CD4-positive, alpha-beta T cell (primary cell): ENCODE measurements around the gene BTBD16. TPM values are rescaled to one million over a fixed set of nuclear protein-coding genes. Genes with fewer than 3 reads are reported as not detected.

Experiments used
- ATAC-seq: fragments of 200-7000 bp; cut with Tn5 transposase; one replicate; pipeline ENCODE4 v1.10.0; 2022; ENCODE audit warnings: mild to moderate bottlenecking; ENCODE audit not compliant: poor library complexity
- CTCF ChIA-PET: fragments of 350-600 bp; sonication (Branson Sonifier 250); formaldehyde crosslinking; loops from one replicate; lab custom pipeline; 2021; ENCODE audit warnings: antibody characterized with exemption, inconsistent platforms; lab: Charles Lee
- POLR2A ChIA-PET: fragments of 350-600 bp; sonication (Branson Sonifier 250); formaldehyde crosslinking; loops from one replicate; lab custom pipeline; 2021; ENCODE audit warnings: antibody characterized with exemption, inconsistent platforms; lab: Charles Lee
- DNase-seq, 14 experiments: peaks; one replicate each; pipeline ENCODE4 v3.0.0-alpha.2; 2013 to 2020; ENCODE audit warnings: mixed read lengths in 2 of 14
- H3K27ac ChIP-seq, 2 donors: one replicate each; pipeline versions ENCODE4 v1.5.1 to v1.7.0; 2013; ENCODE audit warnings: low read length in 2 of 2, low read depth in 1 of 2, mild to moderate bottlenecking in 1 of 2
- H3K27me3 ChIP-seq, 2 experiments: 1 replicate in 1 of 2; 2 replicates in 1 of 2; pipeline versions ENCODE4 v1.6.1 to v1.7.0; 2013; ENCODE audit warnings: low read length in 2 of 2, control low read depth in 1 of 2, mild to moderate bottlenecking in 1 of 2, moderate library complexity in 1 of 2; ENCODE audit not compliant: insufficient read depth in 2 of 2, control insufficient read depth in 1 of 2
- H3K36me3 ChIP-seq: one replicate; pipeline ENCODE4 v1.6.1; 2013; ENCODE audit warnings: low read length, control low read depth; ENCODE audit not compliant: insufficient read depth
- H3K4me1 ChIP-seq: one replicate; pipeline ENCODE4 v1.6.1; 2013; ENCODE audit warnings: low read length, control low read depth; ENCODE audit not compliant: insufficient read depth
- H3K4me3 ChIP-seq: one replicate; pipeline ENCODE4 v1.5.1; 2013; ENCODE audit warnings: mild to moderate bottlenecking, low read length, moderate library complexity
- H3K9me3 ChIP-seq, 2 experiments: 1 replicate in 1 of 2; 2 replicates in 1 of 2; pipeline versions ENCODE4 v1.6.1 to v1.7.0; 2013; ENCODE audit warnings: low read length in 2 of 2, mild to moderate bottlenecking in 2 of 2, control low read depth in 1 of 2, moderate library complexity in 1 of 2; ENCODE audit not compliant: control insufficient read depth in 1 of 2, insufficient read depth in 1 of 2
- H3K27ac Mint-ChIP-seq: one replicate; pipeline ENCODE4 v1.8.0; 2020; ENCODE audit warnings: mixed read lengths
- H3K27me3 Mint-ChIP-seq: one replicate; pipeline ENCODE4 v1.8.0; 2021; ENCODE audit warnings: mixed read lengths
- H3K36me3 Mint-ChIP-seq: one replicate; pipeline ENCODE4 v1.8.0; 2021; ENCODE audit warnings: low read depth, mixed read lengths
- H3K4me1 Mint-ChIP-seq: one replicate; pipeline ENCODE4 v1.8.0; 2021; ENCODE audit warnings: low read depth, mixed read lengths
- H3K4me3 Mint-ChIP-seq: one replicate; pipeline ENCODE4 v1.8.0; 2020; ENCODE audit warnings: mild to moderate bottlenecking, mixed read lengths
- H3K9me3 Mint-ChIP-seq: one replicate; pipeline ENCODE4 v1.8.0; 2020; ENCODE audit warnings: mixed read lengths
- intact Hi-C, 2 experiments: fragments of 100-400 bp; cut with DNase I in 1 of 2; cut with micrococcal nuclease in 1 of 2; formaldehyde crosslinking; loops; one replicate each; pipeline versions ENCODE4 v1.15.1 to v1.9.0; 2023 to 2025; cut with DNase I, micrococcal nuclease
- total RNA-seq, 174 experiments: library from RNA in 2 of 174; stranded (reverse) in 2 of 174; gene quantifications; one replicate each; pipeline ENCODE4 v1.2.3 and lab custom pipeline; 2021 to 2026
- TF ChIP-seq, protein P1 (sequence below): fragments of 200-600 bp; IDR thresholded peaks from one replicate; pipeline ENCODE4 v1.8.0; 2022; ENCODE audit warnings: antibody characterized with exemption, mild to moderate bottlenecking

Gene BTBD16
- total RNA-seq, 2 experiments from 2014 or later: not detected

- Mint-ChIP-seq H3K4me3 (no peak overlapping the region), H3K4me1 (peaks cover 14% of the 10 kb centered on the region), H3K9me3 (no peaks in the 10 kb centered on the region), H3K27ac (no peak overlapping the region), H3K27me3 (peaks cover 6% of the 10 kb centered on the region), H3K36me3 (no peaks in the 10 kb centered on the region)
- Histone ChIP-seq H3K4me1 (peaks cover 47% of the 10 kb centered on the region), H3K27me3 (peaks cover 0 to 2% of the 10 kb centered on the region in 2 experiments), H3K36me3 (no peaks in the 10 kb centered on the region), H3K4me3 (no peak overlapping the region), H3K9me3 (no peaks in the 10 kb centered on the region), H3K27ac (no peak overlapping the region)
- TF ChIP-seq, protein P1, sequence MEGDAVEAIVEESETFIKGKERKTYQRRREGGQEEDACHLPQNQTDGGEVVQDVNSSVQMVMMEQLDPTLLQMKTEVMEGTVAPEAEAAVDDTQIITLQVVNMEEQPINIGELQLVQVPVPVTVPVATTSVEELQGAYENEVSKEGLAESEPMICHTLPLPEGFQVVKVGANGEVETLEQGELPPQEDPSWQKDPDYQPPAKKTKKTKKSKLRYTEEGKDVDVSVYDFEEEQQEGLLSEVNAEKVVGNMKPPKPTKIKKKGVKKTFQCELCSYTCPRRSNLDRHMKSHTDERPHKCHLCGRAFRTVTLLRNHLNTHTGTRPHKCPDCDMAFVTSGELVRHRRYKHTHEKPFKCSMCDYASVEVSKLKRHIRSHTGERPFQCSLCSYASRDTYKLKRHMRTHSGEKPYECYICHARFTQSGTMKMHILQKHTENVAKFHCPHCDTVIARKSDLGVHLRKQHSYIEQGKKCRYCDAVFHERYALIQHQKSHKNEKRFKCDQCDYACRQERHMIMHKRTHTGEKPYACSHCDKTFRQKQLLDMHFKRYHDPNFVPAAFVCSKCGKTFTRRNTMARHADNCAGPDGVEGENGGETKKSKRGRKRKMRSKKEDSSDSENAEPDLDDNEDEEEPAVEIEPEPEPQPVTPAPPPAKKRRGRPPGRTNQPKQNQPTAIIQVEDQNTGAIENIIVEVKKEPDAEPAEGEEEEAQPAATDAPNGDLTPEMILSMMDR: no peak
- ATAC-seq (no peak), DNase-seq (no peak)
- ChIA-PET POLR2A (interaction anchor here (1.0 kb wide), 1 partner anchor 267 kb away, joined by 3 read pairs; no protein-coding TSS in a partner anchor), CTCF (interaction anchor here (1.0 to 1.9 kb wide), 7 partner anchors 9 to 406 kb away, joined by 3 to 22 read pairs (median 4); no protein-coding TSS in a partner anchor)
- intact Hi-C loops: loop anchor here (1.0 to 2.0 kb wide), 6 partner anchors 44 to 1261 kb away; no protein-coding TSS in a partner anchor
These were observed 27.1 kb downstream of the BTBD16 start for GRCh38 chr10:122298206-122298597.

- Histone ChIP-seq H3K4me3 (no peak overlapping the region), H3K9me3 (no peaks in the 10 kb centered on the region), H3K27me3 (peaks cover 0 to 2% of the 10 kb centered on the region in 2 experiments), H3K27ac (no peak overlapping the region), H3K4me1 (peaks cover 41% of the 10 kb centered on the region), H3K36me3 (no peaks in the 10 kb centered on the region)
- Mint-ChIP-seq H3K4me3 (peak overlapping the region; percentile 25), H3K36me3 (no peaks in the 10 kb centered on the region), H3K4me1 (peaks cover 14% of the 10 kb centered on the region), H3K27me3 (peaks cover 6% of the 10 kb centered on the region), H3K27ac (no peak overlapping the region), H3K9me3 (no peaks in the 10 kb centered on the region)
- POLR2A ChIA-PET: interaction anchor here (1.0 kb wide), 1 partner anchor 266 kb away, joined by 3 read pairs; no protein-coding TSS in a partner anchor
- DNase-seq (peak; percentile 39 to 84 (median 58)), ATAC-seq (peak; percentile 95)
- CTCF ChIA-PET: interaction anchor here (0.5 to 1.9 kb wide), 11 partner anchors 9 to 405 kb away, joined by 3 to 22 read pairs (median 4); no protein-coding TSS in a partner anchor
- TF ChIP-seq, protein P1: peak; percentile 90
- intact Hi-C loops: loop anchor here (1.0 to 2.0 kb wide), 7 partner anchors 44 to 1260 kb away; no protein-coding TSS in a partner anchor
These were observed 27.7 kb downstream of the BTBD16 start for GRCh38 chr10:122298598-122299301.

- Mint-ChIP-seq H3K9me3 (no peaks in the 10 kb centered on the region), H3K4me3 (no peak overlapping the region), H3K27me3 (peaks cover 6% of the 10 kb centered on the region), H3K4me1 (peaks cover 14% of the 10 kb centered on the region), H3K36me3 (no peaks in the 10 kb centered on the region), H3K27ac (no peak overlapping the region)
- H3K4me1 ChIP-seq: peaks cover 34% of the 10 kb centered on the region
- no peak for DNase-seq
- H3K36me3 ChIP-seq: no peaks in the 10 kb centered on the region
- peaks cover 0 to 2% of the 10 kb centered on the region in 2 experiments for H3K27me3 ChIP-seq
- intact Hi-C loops: loop anchor here (1.0 to 2.0 kb wide), 4 partner anchors 43 to 1259 kb away; no protein-coding TSS in a partner anchor
- ChIA-PET POLR2A (interaction anchor here (1.0 kb wide), 1 partner anchor 266 kb away, joined by 3 read pairs; no protein-coding TSS in a partner anchor), CTCF (interaction anchor here (0.5 to 1.9 kb wide), 10 partner anchors 10 to 404 kb away, joined by 3 to 22 read pairs (median 4); no protein-coding TSS in a partner anchor)
- no peak overlapping the region for H3K27ac ChIP-seq
- no peak overlapping the region for H3K4me3 ChIP-seq
- ATAC-seq: no peak
- H3K9me3 ChIP-seq: no peaks in the 10 kb centered on the region
- TF ChIP-seq, protein P1: no peak
These were observed 28.5 kb downstream of the BTBD16 start for GRCh38 chr10:122299423-122300075.
